Globus pallidus (tissue), 1 donor: ENCODE data around the gene GANC.

Experiments used
- DNase-seq: peaks from one replicate; pipeline ENCODE4 v3.0.0-alpha.2; 2015; ENCODE audit warnings: low spot score

GANC gene

GRCh38 chr15:42375941-42376340, 102.9 kb downstream of the GANC start:
- DNase-seq = no peak

- no peak for DNase-seq
Measured at GRCh38 chr15:42378011-42378410, 105.0 kb downstream of the GANC start.

- no peak for DNase-seq
Measured at GRCh38 chr15:42384597-42384996, 111.6 kb downstream of the GANC start.

GRCh38 chr15:42385206-42385979, 112.4 kb downstream of the GANC start:
- peak; percentile 45 for DNase-seq

- DNase-seq = no peak
Measured at GRCh38 chr15:42385980-42386700, 113.1 kb downstream of the GANC start.

- no peak for DNase-seq
Measured at GRCh38 chr15:42387603-42388002, 114.6 kb downstream of the GANC start.

- no peak for DNase-seq
Measured at GRCh38 chr15:42392309-42393024, 119.5 kb downstream of the GANC start.

GRCh38 chr15:42394106-42394505, 121.1 kb downstream of the GANC start:
- no peak for DNase-seq

- DNase-seq = peak; percentile 33
Measured at GRCh38 chr15:42395838-42396237, 122.8 kb downstream of the GANC start.

GRCh38 chr15:42401544-42402454, 128.8 kb downstream of the GANC start:
- DNase-seq = no peak

GRCh38 chr15:42402455-42403205, 129.6 kb downstream of the GANC start:
- DNase-seq = no peak

- no peak for DNase-seq
Measured at GRCh38 chr15:42403389-42403788, 130.4 kb downstream of the GANC start.

GRCh38 chr15:42404461-42405235, 131.6 kb downstream of the GANC start:
- peak; percentile 99 for DNase-seq

GRCh38 chr15:42405863-42406482, 133.0 kb downstream of the GANC start:
- DNase-seq = peak; percentile 57
